Bone marrow (tissue), 2 donors: ENCODE results near the gene STXBP6.
"Not testable (repeated sequence)": the region's sequence is repeated elsewhere in the genome, so short reads cannot be mapped to it uniquely, and the experiment has no call there.

Source experiments
- DNase-seq, 2 donors: peaks; one replicate each; lab custom pipeline; 2025; lab: John Stamatoyannopoulos, UW

Gene STXBP6

GRCh38 chr14:24803426-24803825 is 246.5 kb downstream of the STXBP6 start:
- not testable (repeated sequence) for DNase-seq

- no peak for DNase-seq
Observed at GRCh38 chr14:24802236-24802635, 247.7 kb downstream of the STXBP6 start.

GRCh38 chr14:24801024-24801423 is 248.9 kb downstream of the STXBP6 start:
- DNase-seq, result no peak

- no peak for DNase-seq
Observed at GRCh38 chr14:24798911-24799462, 251.0 kb downstream of the STXBP6 start.

GRCh38 chr14:24795406-24795805 is 254.5 kb downstream of the STXBP6 start:
- DNase-seq, result no peak

GRCh38 chr14:24794644-24795305 is 255.2 kb downstream of the STXBP6 start:
- DNase-seq, result no peak

GRCh38 chr14:24790196-24790595 is 259.8 kb downstream of the STXBP6 start:
- DNase-seq, result no peak

- DNase-seq, result no peak
Observed at GRCh38 chr14:24789378-24789884, 260.5 kb downstream of the STXBP6 start.

GRCh38 chr14:24785698-24786097 is 264.2 kb downstream of the STXBP6 start:
- no peak for DNase-seq

GRCh38 chr14:24784981-24785380 is 265.0 kb downstream of the STXBP6 start:
- no peak for DNase-seq

- no peak for DNase-seq
Observed at GRCh38 chr14:24783791-24784190, 266.2 kb downstream of the STXBP6 start.

- DNase-seq, result no peak
Observed at GRCh38 chr14:24780281-24780680, 269.7 kb downstream of the STXBP6 start.

- DNase-seq, result no peak
Observed at GRCh38 chr14:24777678-24778077, 272.3 kb downstream of the STXBP6 start.

GRCh38 chr14:24775950-24776349 is 274.0 kb downstream of the STXBP6 start:
- DNase-seq, result no peak

- DNase-seq, result no peak
Observed at GRCh38 chr14:24774187-24774915, 275.6 kb downstream of the STXBP6 start.

- not testable (repeated sequence) for DNase-seq
Observed at GRCh38 chr14:24773564-24773963, 276.4 kb downstream of the STXBP6 start.

- no peak for DNase-seq
Observed at GRCh38 chr14:24766434-24766833, 283.5 kb downstream of the STXBP6 start.

- no peak for DNase-seq
Observed at GRCh38 chr14:24761141-24761540, 288.8 kb downstream of the STXBP6 start.
